Endothelial cell (in vitro differentiated cells): Measurements from ENCODE around the gene CCNY. TPM values are rescaled to one million over a fixed set of nuclear protein-coding genes. Genes with fewer than 3 reads are reported as not detected.

Experiments
- DNase-seq: peaks from one replicate; pipeline ENCODE4 v3.0.0; 2021; ENCODE audit warnings: low spot score
- H3K27ac Mint-ChIP-seq: one replicate; pipeline ENCODE4 v1.8.0; 2021; ENCODE audit warnings: mixed read lengths, inconsistent platforms; ENCODE audit not compliant: unreplicated experiment
- H3K27me3 Mint-ChIP-seq: one replicate; pipeline ENCODE4 v1.8.0; 2021; ENCODE audit warnings: mild to moderate bottlenecking, moderate library complexity, mixed read lengths, inconsistent platforms; ENCODE audit not compliant: unreplicated experiment
- H3K36me3 Mint-ChIP-seq: one replicate; pipeline ENCODE4 v1.8.0; 2021; ENCODE audit warnings: mild to moderate bottlenecking, low read depth, mixed read lengths, inconsistent platforms; ENCODE audit not compliant: unreplicated experiment
- H3K4me1 Mint-ChIP-seq: one replicate; pipeline ENCODE4 v1.8.0; 2021; ENCODE audit warnings: mild to moderate bottlenecking, mixed read lengths, inconsistent platforms; ENCODE audit not compliant: unreplicated experiment
- H3K4me3 Mint-ChIP-seq: one replicate; pipeline ENCODE4 v1.8.0; 2021; ENCODE audit warnings: mild to moderate bottlenecking, mixed read lengths, inconsistent platforms; ENCODE audit not compliant: unreplicated experiment
- H3K9me3 Mint-ChIP-seq: one replicate; pipeline ENCODE4 v1.8.0; 2021; ENCODE audit warnings: mixed read lengths, inconsistent platforms; ENCODE audit not compliant: unreplicated experiment
- CTCF ChIP-seq: fragments of 200-600 bp; sonication (generic); IDR thresholded peaks from one replicate; pipeline ENCODE4 v1.5.0; 2021; ENCODE audit warnings: antibody characterized with exemption; ENCODE audit not compliant: unreplicated experiment
- total RNA-seq: library from RNA; stranded (reverse); fragmentation: NEBNext Ultra II Directional; extraction: Animal tissue kit (Norgen Biotek cat#: 25700); gene quantifications from one replicate; pipeline ENCODE4 v1.2.1, GENCODE V29; 2021; ENCODE audit not compliant: unreplicated experiment

The CCNY gene
- total RNA-seq, 1 donor from 2014 or later, result 169 TPM

- Mint-ChIP-seq H3K36me3 (peaks cover 28% of the 10 kb centered on the region), H3K27me3 (peaks cover 9% of the 10 kb centered on the region), H3K9me3 (no peaks in the 10 kb centered on the region), H3K4me3 (no peak overlapping the region), H3K27ac (no peak overlapping the region), H3K4me1 (peaks cover 16% of the 10 kb centered on the region)
- TF ChIP-seq CTCF, result no peak
- no peak for DNase-seq
These were observed 232.2 kb downstream of the CCNY start for GRCh38 chr10:35568483-35569015.

- DNase-seq, result no peak
- Mint-ChIP-seq H3K4me3 (peak overlapping the region; percentile 76), H3K27ac (peak overlapping the region; percentile 71), H3K27me3 (peaks cover 9% of the 10 kb centered on the region), H3K9me3 (no peaks in the 10 kb centered on the region), H3K36me3 (peaks cover 29% of the 10 kb centered on the region), H3K4me1 (peaks cover 16% of the 10 kb centered on the region)
- no peak for TF ChIP-seq CTCF
These were observed 232.9 kb downstream of the CCNY start for GRCh38 chr10:35569111-35569707.

- H3K36me3 Mint-ChIP-seq, result peaks cover 31% of the 10 kb centered on the region
These were observed 233.5 kb downstream of the CCNY start for GRCh38 chr10:35569836-35570235.

GRCh38 chr10:35570397-35570796 is 234.1 kb downstream of the CCNY start:
- Mint-ChIP-seq H3K4me3 (no peak overlapping the region), H3K27ac (no peak overlapping the region), H3K9me3 (no peaks in the 10 kb centered on the region), H3K36me3 (peaks cover 34% of the 10 kb centered on the region), H3K4me1 (peaks cover 12% of the 10 kb centered on the region), H3K27me3 (peaks cover 11% of the 10 kb centered on the region)
- no peak for TF ChIP-seq CTCF
- DNase-seq, result no peak

More at GRCh38 chr10:35569836-35570235, 233.5 kb downstream of the CCNY start:
- TF ChIP-seq CTCF, result no peak
- Mint-ChIP-seq H3K4me3 (peak overlapping the region; percentile 76), H3K4me1 (peaks cover 12% of the 10 kb centered on the region), H3K9me3 (no peaks in the 10 kb centered on the region), H3K27me3 (peaks cover 9% of the 10 kb centered on the region), H3K27ac (peak overlapping the region; percentile 90)
- no peak for DNase-seq

GRCh38 chr10:35572583-35572982 is 236.3 kb downstream of the CCNY start:
- Mint-ChIP-seq H3K27ac (no peak overlapping the region), H3K36me3 (peaks cover 21% of the 10 kb centered on the region), H3K9me3 (no peaks in the 10 kb centered on the region), H3K4me3 (no peak overlapping the region), H3K4me1 (peaks cover 9% of the 10 kb centered on the region), H3K27me3 (peaks cover 11% of the 10 kb centered on the region)
- DNase-seq, result no peak
- TF ChIP-seq CTCF, result no peak
